ENCODE measurements around the gene CEP135.
"Not testable (repeated sequence)": the region's sequence is repeated elsewhere in the genome, so short reads cannot be mapped to it uniquely, and the experiment has no call there.

The CEP135 gene, protein sequence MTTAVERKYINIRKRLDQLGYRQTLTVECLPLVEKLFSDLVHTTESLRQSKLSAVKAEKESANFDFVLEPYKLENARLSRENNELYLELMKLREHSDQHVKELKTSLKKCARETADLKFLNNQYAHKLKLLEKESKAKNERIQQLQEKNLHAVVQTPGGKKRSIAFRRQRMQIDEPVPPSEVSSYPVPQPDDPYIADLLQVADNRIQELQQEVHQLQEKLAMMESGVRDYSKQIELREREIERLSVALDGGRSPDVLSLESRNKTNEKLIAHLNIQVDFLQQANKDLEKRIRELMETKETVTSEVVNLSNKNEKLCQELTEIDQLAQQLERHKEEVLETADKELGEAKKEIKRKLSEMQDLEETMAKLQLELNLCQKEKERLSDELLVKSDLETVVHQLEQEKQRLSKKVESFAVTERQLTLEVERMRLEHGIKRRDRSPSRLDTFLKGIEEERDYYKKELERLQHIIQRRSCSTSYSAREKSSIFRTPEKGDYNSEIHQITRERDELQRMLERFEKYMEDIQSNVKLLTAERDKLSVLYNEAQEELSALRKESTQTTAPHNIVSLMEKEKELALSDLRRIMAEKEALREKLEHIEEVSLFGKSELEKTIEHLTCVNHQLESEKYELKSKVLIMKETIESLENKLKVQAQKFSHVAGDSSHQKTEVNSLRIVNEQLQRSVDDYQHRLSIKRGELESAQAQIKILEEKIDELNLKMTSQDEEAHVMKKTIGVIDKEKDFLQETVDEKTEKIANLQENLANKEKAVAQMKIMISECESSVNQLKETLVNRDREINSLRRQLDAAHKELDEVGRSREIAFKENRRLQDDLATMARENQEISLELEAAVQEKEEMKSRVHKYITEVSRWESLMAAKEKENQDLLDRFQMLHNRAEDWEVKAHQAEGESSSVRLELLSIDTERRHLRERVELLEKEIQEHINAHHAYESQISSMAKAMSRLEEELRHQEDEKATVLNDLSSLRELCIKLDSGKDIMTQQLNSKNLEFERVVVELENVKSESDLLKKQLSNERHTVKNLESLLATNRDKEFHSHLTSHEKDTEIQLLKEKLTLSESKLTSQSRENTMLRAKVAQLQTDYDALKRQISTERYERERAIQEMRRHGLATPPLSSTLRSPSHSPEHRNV

GRCh38 chr4:55948726-55949481, at the start of gene CEP135:
Gene CEP135 (plus strand): TSS chr4:55948945. CDS start chr4:55952131, 3,186 bp downstream.
- peak; percentile 94 for DNase-seq

DNA sequence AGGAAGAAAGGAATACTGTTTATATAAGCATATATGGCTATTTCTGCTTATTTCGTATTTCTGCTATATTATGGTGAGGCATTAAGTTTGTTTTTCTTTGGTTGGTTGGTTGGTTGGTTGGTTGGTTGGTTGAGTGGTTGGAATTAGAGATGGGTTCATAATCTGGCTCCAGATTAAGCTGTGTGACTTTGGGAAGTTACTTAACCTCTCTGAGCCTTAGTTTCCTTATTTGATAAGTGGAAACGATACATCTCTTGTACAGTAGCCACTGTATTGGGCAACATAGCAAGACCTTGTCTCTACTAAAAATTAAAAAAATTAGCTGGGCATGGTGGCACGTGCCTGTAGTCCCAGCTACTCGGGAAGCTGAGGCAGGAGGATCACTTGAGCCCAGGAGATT, 46.1 kb upstream of the CEP135 start:
- no peak for DNase-seq

- no peak for DNase-seq
Observed at GRCh38 chr4:55903577-55903976, 45.2 kb upstream of the CEP135 start.

- no peak for DNase-seq
Observed at GRCh38 chr4:55904576-55904975, 44.2 kb upstream of the CEP135 start.

DNA sequence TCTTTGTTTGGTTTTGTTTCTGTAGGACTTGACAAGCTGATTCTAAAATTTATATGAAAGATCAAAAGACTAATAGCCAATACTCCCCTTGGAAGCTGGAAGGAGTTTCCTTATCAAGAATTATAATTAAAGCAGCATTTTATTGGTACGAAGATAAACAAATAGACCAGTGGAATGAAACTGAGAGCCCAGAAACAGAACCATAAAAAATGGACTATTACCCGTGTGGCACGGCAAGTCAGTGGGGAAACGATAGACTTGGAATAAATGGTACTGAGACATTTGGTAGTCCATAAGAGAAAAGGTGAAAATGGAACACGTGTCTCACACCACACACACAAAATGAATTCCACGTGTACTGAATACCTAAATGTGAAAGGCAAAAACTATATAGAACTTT, 42.4 kb upstream of the CEP135 start:
- DNase-seq = no peak

DNA sequence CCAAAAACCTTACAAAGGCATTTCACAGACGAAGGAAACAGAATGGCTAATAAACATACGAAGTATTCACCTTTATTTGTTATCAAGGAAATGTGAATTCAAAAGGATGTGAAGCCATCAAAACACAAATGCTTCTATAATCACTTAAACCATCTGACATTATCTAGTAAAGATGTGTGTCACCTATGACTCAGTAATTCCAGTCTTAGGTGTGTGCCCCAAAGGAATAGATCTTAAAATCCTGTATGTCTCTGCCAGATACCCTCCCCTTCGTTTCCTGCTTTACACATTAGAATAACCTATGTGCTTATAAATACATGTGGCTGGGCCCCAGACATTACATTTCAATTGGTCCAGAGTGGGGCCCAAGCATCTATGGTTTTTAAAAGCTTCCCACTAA, 41.8 kb upstream of the CEP135 start:
- DNase-seq = peak; percentile 17

GRCh38 chr4:55907469-55907868, 41.3 kb upstream of the CEP135 start:
- no peak for DNase-seq

DNA sequence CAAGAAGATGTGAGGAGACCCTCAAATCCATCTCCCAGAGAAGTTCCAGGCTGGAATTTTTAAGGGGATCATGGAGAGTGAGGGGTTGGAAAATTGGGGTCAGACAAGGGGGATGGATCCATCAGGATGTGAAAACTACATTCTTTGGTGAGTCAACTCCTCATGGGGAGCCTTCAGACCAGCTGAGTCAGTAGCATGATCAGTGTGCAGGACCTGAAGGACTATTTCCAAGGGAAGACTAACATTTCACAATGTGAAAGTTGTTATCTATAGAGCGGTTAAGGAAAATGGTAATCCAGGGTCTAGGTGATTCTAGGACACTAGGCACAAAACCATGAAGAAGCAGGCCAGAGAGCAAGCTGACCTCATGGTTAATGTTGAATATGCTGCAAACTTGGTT, 38.6 kb upstream of the CEP135 start:
- no peak for DNase-seq

GRCh38 chr4:55912249-55912648, 36.5 kb upstream of the CEP135 start:
- no peak for DNase-seq

- no peak for DNase-seq
Observed at GRCh38 chr4:55920571-55920970, 28.2 kb upstream of the CEP135 start.

- DNase-seq = no peak
Observed at GRCh38 chr4:55921093-55921492, 27.7 kb upstream of the CEP135 start.

DNA sequence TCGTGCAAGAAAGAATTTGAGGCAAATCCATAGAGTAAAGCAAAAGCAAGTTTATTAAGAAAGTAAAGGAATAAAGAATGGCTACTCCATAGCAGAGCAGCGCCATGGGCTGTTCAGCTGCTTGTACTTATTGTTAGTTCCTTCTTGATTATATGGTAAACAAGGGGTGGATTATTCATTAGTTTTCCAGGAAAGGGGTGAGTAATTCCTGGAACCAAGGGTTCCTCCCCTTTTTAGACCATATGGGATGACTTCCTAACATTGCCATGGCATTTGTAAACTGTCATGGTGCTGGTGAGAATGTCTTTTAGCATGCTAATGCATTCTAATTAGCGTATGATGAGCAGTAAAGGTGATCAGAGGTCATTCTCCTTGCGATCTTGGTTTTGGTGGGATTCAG, 23.5 kb upstream of the CEP135 start:
- no peak for DNase-seq

- DNase-seq = no peak
Observed at GRCh38 chr4:55926610-55927009, 22.1 kb upstream of the CEP135 start.

DNA sequence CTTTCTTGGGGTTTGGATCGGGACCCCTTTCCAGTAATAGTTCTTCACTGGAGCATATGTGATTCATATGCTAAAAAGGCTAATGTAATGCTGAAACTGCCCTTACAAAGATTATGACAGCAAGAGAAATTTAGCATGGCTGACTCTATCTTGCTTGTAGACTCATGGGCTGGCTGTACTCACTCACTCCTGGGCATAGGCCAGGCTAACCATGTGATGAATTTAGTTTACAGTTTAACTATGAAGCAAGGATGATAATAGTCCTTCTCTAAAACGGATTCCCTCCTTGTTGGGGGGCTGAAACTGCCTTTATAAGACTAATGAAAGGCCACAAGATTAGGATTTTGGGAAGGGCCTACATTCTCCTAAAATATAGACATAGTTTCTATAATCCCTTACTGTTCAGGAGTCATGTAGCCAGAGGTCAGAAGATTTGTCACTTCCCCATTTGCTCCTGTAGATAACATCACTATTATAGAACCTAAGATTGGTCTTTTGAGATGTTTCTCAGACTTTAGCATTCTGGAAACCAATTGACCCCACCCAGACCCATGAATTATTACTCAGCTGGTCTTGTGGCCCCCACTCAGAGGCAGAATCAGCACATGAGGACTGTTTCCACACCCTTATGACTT, 20.8 kb upstream of the CEP135 start:
- DNase-seq = no peak

GRCh38 chr4:55928846-55929245, 19.9 kb upstream of the CEP135 start:
- DNase-seq = no peak

GRCh38 chr4:55931043-55931442, 17.7 kb upstream of the CEP135 start:
- DNase-seq = no peak

- DNase-seq = no peak
Observed at GRCh38 chr4:55931833-55932232, 16.9 kb upstream of the CEP135 start.

- DNase-seq = no peak
Observed at GRCh38 chr4:55932511-55932910, 16.2 kb upstream of the CEP135 start.

- DNase-seq = no peak
Observed at GRCh38 chr4:55933611-55934010, 15.1 kb upstream of the CEP135 start.

GRCh38 chr4:55935907-55936306, 12.8 kb upstream of the CEP135 start:
- DNase-seq = not testable (repeated sequence)

DNA sequence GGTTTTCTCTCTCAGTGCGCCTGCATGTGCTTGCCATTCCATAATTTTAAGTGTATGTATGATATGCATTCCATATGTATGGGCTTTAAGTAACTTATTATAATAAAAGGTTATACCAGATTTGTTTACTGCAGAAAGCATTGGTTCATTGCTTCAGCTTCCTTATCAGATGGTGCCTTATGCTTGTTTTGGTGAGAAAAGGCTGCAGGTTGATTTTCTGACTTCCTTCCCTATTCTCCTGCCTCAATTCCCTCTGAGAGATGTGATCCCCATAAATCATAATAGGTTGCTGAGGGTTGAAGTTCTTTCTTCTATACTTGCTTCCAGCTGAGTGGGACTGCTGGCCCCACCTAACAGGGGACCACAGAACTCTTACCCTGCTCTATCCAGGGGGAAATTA, 10.3 kb upstream of the CEP135 start:
- no peak for DNase-seq

DNA sequence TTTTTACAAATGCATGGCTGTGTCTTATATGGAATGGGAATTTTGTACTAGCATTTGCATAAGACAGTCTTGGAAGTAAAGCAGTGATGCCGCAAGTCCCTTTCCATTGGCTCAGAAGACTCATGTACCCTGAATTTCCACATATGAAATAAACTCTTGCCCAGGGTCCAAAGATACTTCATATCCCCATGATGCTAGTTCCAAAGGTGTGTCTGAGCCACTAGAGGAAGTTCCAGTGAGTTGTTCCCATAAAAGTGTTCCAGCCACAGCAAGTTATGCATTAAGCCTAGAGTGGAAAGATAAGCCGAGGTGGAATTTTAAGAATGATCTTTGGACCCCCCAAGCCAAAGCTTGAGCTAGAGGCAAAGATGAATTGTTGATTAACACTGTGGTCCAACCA, 9.3 kb upstream of the CEP135 start:
- no peak for DNase-seq

Measured in T1000 (cell line).